ENCODE data around the gene MYO1E.

Gene MYO1E

DNA sequence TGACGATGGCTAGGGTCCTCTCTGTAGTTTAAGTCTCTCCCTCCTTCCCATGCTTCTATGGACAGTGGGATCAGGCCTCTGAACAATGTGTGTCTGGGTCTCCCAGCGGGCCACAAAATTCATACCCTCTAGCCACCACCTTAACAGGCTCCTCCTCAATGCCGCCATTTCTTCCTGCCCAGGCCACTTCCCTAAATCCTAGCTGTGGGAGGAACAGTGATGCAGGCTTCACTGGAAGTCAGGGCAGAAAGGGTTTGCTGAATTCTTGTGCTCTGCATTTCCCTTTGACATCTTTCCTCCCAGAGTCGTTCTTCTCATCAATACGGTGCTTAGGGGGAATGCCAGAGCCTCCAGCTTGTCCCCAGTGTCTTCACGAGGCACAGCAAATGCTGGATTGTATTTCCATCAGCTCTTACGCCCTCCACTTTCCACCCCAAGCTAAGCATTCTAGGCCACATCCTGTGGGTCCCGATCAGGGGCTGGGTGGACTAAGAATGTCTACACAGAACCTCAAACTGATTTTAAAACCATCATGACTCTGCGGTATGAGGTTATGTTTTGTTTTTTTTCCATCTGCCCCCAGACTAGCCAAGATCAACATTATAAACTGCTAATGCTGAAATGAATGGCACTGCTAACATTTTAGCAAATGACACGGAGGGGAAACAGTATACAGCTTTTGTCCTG, 177.9 kb downstream of the MYO1E start:
- H3K4me3 ChIP-seq (ENCODE audit: low read depth, low read length): no peak overlapping the region
- no peak for DNase-seq (ENCODE audit: low read depth)
- TF ChIP-seq CTCF (conservative IDR thresholded peaks at IDR 0.05; ENCODE audit: low read depth, low read length): no peak

DNA sequence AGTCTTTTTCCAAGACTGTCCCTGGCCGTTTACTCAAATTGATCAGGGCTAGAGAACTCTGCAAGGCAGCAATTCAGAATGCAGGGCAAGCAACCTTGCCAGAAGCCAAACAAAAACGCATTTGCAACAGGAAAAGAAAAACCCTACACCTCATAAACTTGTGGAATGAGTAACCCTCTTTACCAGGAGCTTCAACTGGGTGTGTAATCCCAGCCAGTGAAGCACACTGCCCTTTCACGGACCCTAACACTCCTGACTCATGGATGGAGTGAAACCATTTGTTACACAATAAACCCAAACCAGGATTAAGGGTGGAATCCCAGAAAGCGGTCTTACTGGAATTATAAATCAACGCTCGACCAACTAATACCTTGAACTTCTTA, 180.8 kb downstream of the MYO1E start:
- H3K4me3 ChIP-seq (ENCODE audit: low read depth, low read length): no peak overlapping the region
- no peak for TF ChIP-seq CTCF (conservative IDR thresholded peaks at IDR 0.05; ENCODE audit: low read depth, low read length)
- peak; percentile 82 for DNase-seq (ENCODE audit: low read depth)

- DNase-seq (ENCODE audit: low read depth): no peak
- no peak overlapping the region for H3K4me3 ChIP-seq (ENCODE audit: low read depth, low read length)
- no peak for TF ChIP-seq CTCF (conservative IDR thresholded peaks at IDR 0.05; ENCODE audit: low read depth, low read length)
These were observed 182.4 kb downstream of the MYO1E start for GRCh38 chr15:59190291-59190690.

- H3K4me3 ChIP-seq (ENCODE audit: low read depth, low read length): no peak overlapping the region
- DNase-seq (ENCODE audit: low read depth): no peak
- no peak for TF ChIP-seq CTCF (conservative IDR thresholded peaks at IDR 0.05; ENCODE audit: low read depth, low read length)
These were observed 183.4 kb downstream of the MYO1E start for GRCh38 chr15:59189241-59189640.

DNA sequence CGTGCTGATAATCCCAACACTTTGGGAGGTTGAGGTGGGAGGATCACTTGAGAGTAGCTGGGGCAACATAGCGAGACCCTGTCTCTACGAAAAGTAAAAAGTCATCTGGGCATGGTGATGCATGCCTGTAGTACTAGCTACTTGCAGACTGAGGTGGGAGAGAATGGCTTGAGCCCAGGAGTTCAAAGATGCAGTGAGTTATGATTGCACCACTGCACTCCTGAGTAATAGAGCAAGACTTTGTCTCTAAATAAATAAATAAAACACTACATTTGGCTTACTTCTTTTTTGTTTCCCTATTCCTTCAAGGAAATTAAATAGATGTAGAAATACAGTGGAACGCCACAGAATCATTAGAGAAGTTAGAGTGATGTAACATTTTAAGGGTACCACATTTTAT, 186.2 kb downstream of the MYO1E start:
- no peak for TF ChIP-seq CTCF (conservative IDR thresholded peaks at IDR 0.05; ENCODE audit: low read depth, low read length)
- H3K4me3 ChIP-seq (ENCODE audit: low read depth, low read length): no peak overlapping the region
- peak; percentile 81 for DNase-seq (ENCODE audit: low read depth)

GRCh38 chr15:59185725-59186124, 186.9 kb downstream of the MYO1E start:
- DNase-seq (ENCODE audit: low read depth): peak; percentile 41
- peak; percentile 42 for TF ChIP-seq CTCF (conservative IDR thresholded peaks at IDR 0.05; ENCODE audit: low read depth, low read length)
- no peak overlapping the region for H3K4me3 ChIP-seq (ENCODE audit: low read depth, low read length)

DNA sequence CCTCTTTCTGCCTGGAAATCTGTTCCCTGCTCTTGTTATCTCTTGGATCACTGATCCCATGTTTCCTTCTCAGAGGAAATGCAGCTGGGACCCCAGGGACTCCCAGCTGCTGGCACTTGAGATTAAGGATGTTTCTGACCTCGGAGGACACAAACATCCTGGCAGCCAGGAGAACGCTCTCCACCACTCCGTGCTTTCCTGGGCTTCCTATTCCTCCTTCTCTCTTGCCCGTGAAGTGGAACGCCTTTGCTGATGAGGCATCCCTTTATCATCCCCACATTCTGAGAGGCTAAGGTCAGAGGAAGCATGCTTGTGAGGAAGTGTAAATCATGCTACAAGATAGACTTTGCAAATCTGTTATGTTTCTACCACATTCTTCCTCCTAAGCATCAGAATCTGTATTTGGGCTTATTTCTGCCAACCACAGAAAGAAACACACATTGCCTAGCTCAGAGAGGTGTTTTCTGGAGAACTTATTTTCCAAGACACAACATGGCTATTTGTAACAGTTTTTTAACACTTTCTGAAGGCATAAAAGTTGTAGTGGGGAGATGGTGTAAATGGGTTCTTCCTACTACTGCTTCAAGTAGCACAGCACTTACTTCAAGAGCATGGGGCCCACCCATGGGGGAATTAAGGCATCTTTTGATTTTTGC, 191.6 kb downstream of the MYO1E start:
- DNase-seq (ENCODE audit: low read depth): peak; percentile 45
- TF ChIP-seq CTCF (conservative IDR thresholded peaks at IDR 0.05; ENCODE audit: low read depth, low read length): no peak
- H3K4me3 ChIP-seq (ENCODE audit: low read depth, low read length): no peak overlapping the region

Measured in choroid plexus epithelial cell (primary cell).